Activated CD8-positive, alpha-beta memory T cell treated with anti-CD3 and anti-CD28 coated beads, Interleukin-2, amount 10 ng/mL, durations not matched to agents 7 days and 5 days (primary cell): ENCODE measurements around the gene AKAP8L. TPM values are rescaled to one million over a fixed set of nuclear protein-coding genes. Genes with fewer than 3 reads are reported as not detected.
"Not testable (repeated sequence)": the region's sequence is repeated elsewhere in the genome, so short reads cannot be mapped to it uniquely, and the experiment has no call there.

ENCODE experiments used
- ATAC-seq: fragments of 150-1000 bp; cut with Tn5 transposase; one replicate; pipeline ENCODE4 v1.10.0; 2021; ENCODE audit warnings: moderate library complexity
- CTCF ChIA-PET: fragments of 350-600 bp; sonication (Branson Sonifier 250); formaldehyde crosslinking; loops from one replicate; lab custom pipeline; 2021; ENCODE audit warnings: antibody characterized with exemption; lab: Charles Lee
- DNase-seq: peaks from one replicate; pipeline ENCODE4 v3.0.0-alpha.2; 2020
- H3K27ac Mint-ChIP-seq: one replicate; pipeline ENCODE4 v1.8.0; 2021; ENCODE audit warnings: mild to moderate bottlenecking, mixed read lengths
- H3K27me3 Mint-ChIP-seq: one replicate; pipeline ENCODE4 v1.8.0; 2021; ENCODE audit warnings: mixed read lengths
- H3K36me3 Mint-ChIP-seq: one replicate; pipeline ENCODE4 v1.8.0; 2021; ENCODE audit warnings: mild to moderate bottlenecking, mixed read lengths
- H3K4me1 Mint-ChIP-seq: one replicate; pipeline ENCODE4 v1.8.0; 2021; ENCODE audit warnings: mixed read lengths
- H3K4me3 Mint-ChIP-seq: one replicate; pipeline ENCODE4 v1.8.0; 2021; ENCODE audit warnings: mild to moderate bottlenecking, moderate library complexity, mixed read lengths
- H3K9me3 Mint-ChIP-seq: one replicate; pipeline ENCODE4 v1.8.0; 2022; ENCODE audit warnings: low read depth, mixed read lengths
- total RNA-seq, 2 experiments: library from RNA; stranded (reverse); gene quantifications; one replicate each; pipeline ENCODE4 v1.2.3, GENCODE V29; 2021

The AKAP8L gene
- total RNA-seq, 2 experiments from 2014 or later: 105 to 116 TPM

DNA sequence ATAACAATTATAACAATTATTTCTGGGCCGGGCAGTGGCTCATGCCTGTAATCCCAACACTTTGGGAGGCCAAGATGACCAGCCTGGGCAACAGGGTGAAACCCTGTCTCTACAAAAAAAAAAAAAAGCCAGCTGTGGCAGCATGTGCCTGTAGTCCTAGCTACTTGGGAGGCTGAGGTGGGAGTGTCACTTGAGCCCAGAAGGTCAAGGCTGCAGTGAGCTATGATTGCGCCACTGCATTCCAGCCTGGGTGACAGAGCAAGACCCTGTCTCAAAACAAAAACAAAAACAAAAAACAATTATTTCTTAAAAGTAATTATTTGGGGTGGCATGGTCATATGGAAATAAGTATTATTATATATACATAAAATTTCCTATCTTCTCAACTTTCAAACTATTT, 7.4 kb downstream of the AKAP8L start:
- peaks cover 15% of the 10 kb centered on the region for H3K36me3 Mint-ChIP-seq
- ATAC-seq, H3K9me3 Mint-ChIP-seq, CTCF ChIA-PET, H3K4me3 Mint-ChIP-seq, H3K27ac Mint-ChIP-seq, H3K27me3 Mint-ChIP-seq, DNase-seq: not testable (repeated sequence)
- H3K4me1 Mint-ChIP-seq: peaks cover 20% of the 10 kb centered on the region

DNA sequence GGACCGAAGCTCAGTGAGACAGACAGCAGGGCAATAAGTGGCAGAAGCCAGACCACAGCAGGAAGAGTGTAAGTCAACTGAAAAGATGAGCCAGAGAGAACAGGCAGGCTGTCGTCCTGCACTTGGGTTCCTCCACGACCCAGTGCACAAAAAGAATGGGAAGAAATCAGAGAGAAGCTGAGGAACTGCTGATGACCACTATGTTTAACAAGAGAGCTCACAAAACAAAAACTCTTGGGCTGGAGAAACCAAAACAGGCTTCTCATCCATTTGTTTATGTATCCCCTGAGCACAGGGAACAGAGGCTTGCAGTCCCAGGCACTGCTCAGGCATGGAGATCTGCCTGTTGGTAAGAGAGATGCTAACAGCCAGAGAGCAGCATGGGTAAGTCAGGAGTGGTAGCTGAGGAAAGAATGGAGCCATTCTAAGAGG, 14.0 kb downstream of the AKAP8L start:
- Mint-ChIP-seq H3K27me3 (no peaks in the 10 kb centered on the region), H3K4me1 (peaks cover 16% of the 10 kb centered on the region), H3K9me3 (no peaks in the 10 kb centered on the region), H3K4me3 (no peak overlapping the region), H3K36me3 (peaks cover 16% of the 10 kb centered on the region), H3K27ac (peak overlapping the region; percentile 58)
- DNase-seq: no peak
- ATAC-seq: peak; percentile 20
- CTCF ChIA-PET: interaction anchor here (1.0 kb wide), 1 partner anchor 14 kb away, joined by 5 read pairs; the partner anchor contains the start of gene AKAP8L

DNA sequence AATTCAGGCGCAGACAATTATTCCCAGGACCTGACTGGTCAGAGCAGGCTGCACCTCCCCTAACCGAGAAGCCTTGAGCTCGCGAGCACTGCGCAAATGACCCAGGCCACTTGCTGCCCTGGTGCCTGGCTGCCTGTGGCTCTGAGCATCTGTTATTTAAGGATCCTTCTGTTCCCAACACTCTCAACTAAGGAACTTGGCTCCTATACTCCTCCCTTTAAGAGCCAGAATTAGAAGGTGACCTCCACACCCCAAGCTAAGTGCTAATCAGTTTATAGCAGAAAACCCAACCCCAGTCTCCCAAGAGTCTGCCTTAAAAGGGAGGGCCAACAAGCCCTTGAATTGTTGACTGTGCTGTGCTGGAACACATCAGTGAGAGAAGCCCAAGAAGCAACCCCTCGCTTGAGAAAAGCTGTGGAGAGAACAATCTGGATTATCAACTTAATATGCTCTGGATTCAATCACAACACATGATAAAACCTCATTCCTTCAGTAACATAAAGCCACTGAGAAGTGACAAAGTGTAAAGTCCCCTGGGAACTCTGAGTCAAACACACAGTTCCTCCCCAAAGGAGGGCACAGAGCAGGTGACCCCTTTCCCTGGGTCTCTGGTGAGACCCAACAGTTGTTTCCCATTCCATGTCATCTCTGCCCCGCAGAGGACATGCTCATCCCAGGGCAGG, 14.6 kb downstream of the AKAP8L start:
- Mint-ChIP-seq H3K27ac (no peak overlapping the region), H3K36me3 (peaks cover 15% of the 10 kb centered on the region), H3K9me3 (no peaks in the 10 kb centered on the region), H3K27me3 (no peaks in the 10 kb centered on the region), H3K4me3 (no peak overlapping the region), H3K4me1 (peaks cover 12% of the 10 kb centered on the region)
- no peak for ATAC-seq
- no peak for DNase-seq
- CTCF ChIA-PET: no interaction called here

DNA sequence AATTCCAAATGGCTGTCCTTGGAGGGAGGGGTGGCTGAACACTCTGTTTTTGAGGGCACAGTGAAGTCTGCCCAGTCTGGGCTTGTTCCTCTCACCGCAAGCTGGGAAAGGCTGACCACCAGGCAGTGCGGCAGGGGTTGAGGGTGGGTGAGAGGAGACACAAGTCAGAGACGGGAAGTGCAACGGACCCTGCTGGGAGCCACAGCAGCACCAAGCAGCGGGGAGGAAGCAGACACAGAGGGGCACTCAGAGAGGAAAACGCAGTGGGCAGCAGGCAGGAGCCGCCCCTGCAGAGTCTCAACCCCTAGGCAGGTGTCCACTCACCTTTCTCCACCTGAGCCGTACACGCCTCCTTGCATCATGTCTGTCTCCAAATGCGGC, 15.6 kb downstream of the AKAP8L start:
- Mint-ChIP-seq H3K27ac (no peak overlapping the region), H3K9me3 (no peaks in the 10 kb centered on the region), H3K4me3 (no peak overlapping the region), H3K4me1 (peaks cover 12% of the 10 kb centered on the region), H3K27me3 (no peaks in the 10 kb centered on the region), H3K36me3 (peaks cover 13% of the 10 kb centered on the region)
- ATAC-seq: no peak
- CTCF ChIA-PET: no interaction called here
- DNase-seq: no peak

DNA sequence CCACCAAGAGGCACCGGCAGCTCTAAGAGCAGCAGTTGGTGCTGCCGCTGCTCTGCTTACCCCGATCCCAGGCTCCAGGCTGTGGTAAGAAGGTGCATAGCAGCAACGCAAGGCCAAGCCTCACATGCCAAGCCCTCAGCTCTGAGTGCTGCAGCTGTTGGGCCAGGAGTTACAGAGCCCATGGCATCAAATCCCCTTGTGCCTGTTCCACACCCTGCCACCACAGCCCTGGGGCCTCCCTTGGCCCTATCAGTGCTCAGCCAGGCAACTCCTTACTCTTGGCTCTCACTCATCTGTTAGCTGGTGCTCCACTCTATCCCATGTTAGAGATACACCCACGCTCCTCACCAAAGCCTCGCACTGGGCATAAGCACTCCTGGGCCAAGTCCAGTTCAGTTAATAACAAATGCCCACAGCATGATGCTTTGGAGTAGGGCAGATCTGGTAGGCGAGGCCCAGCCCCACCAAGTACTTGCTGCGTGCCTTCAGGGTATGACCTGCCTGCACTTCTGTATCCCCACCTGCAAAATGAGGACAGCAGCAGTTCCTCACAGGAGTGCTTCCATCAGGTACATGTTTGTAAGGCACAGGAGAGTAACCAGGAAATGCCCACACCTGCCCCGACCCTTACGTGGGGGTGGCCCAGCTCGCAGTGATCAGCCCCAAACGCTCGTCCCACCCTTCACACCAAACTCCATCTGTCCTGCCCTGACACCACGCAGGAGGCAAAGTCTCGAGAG, 16.2 kb downstream of the AKAP8L start:
- DNase-seq: no peak
- Mint-ChIP-seq H3K36me3 (peaks cover 17% of the 10 kb centered on the region), H3K4me3 (no peak overlapping the region), H3K27me3 (no peaks in the 10 kb centered on the region), H3K4me1 (peaks cover 7% of the 10 kb centered on the region), H3K9me3 (no peaks in the 10 kb centered on the region), H3K27ac (no peak overlapping the region)
- CTCF ChIA-PET: interaction anchor here (1.4 kb wide), 1 partner anchor 17 kb away, joined by 3 read pairs; the partner anchor contains the start of gene AKAP8L
- no peak for ATAC-seq

DNA sequence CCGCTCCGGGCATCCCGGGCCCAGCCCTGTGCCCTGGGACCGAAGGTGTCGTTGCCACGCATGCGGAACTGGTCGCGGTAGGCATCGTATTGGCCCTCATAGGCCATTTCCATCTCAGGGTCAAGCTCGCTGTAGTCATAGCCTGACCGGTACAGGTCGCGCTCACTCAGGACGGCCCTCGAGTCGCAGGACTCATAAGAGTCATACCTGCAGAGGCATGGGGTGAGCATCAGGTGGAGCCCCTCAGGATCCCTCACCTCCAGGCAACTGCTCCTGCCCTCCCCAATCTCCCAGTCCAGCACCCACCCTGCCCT, 17.4 kb downstream of the AKAP8L start:
- DNase-seq: no peak
- Mint-ChIP-seq H3K36me3 (peaks cover 27% of the 10 kb centered on the region), H3K27me3 (no peaks in the 10 kb centered on the region), H3K27ac (no peak overlapping the region), H3K4me3 (no peak overlapping the region), H3K9me3 (no peaks in the 10 kb centered on the region), H3K4me1 (peaks cover 7% of the 10 kb centered on the region)
- CTCF ChIA-PET: interaction anchor here (1.4 kb wide), 1 partner anchor 18 kb away, joined by 3 read pairs; the partner anchor contains the start of gene AKAP8L
- ATAC-seq: no peak

DNA sequence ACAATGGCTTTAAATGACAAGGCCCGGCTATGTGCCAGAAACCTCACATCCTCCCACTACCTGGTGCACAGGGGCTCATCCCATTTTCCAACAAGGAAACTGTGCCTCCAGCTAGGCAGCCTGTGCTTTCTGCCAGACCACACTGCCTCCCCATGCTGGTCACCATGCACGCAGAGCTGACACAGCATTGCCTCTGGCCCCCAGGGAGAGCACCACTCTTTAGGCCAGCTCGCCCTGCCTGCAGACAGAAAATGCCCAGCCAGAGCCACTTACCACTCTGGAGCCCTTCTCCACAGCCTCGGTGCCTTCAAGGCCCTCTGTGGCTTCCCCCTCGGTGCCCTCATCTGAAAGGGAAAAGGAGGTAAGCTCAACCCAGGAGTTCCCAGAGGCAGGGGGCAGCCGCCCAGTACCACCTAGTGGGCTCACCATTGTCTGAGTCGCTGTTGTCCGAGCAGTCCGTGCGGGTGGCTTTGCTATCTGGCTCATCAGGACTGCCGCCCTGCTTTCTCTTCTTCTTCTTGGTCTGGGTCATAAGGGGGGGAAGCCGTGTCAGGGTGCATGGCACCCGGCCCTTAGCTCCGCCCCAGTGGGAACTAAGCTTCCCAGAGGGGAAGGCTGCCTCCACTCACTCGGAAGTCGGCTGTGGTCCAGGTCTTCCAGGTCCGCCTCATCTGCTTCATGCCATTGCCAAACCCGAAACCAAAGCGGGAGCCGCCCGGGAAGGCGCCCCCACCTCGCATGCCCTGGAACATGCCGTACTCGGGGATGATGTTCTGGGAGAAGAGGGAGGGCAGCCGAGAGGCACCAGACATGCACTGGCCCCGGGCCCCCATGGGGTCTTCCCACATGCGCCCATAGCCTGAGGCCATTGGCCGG, 18.0 kb downstream of the AKAP8L start:
- Mint-ChIP-seq H3K9me3 (no peaks in the 10 kb centered on the region), H3K4me1 (peaks cover 7% of the 10 kb centered on the region), H3K27ac (no peak overlapping the region), H3K4me3 (no peak overlapping the region), H3K27me3 (no peaks in the 10 kb centered on the region), H3K36me3 (peaks cover 30% of the 10 kb centered on the region)
- DNase-seq: no peak
- CTCF ChIA-PET: interaction anchor here (1.4 kb wide), 1 partner anchor 18 kb away, joined by 3 read pairs; the partner anchor contains the start of gene AKAP8L
- no peak for ATAC-seq

DNA sequence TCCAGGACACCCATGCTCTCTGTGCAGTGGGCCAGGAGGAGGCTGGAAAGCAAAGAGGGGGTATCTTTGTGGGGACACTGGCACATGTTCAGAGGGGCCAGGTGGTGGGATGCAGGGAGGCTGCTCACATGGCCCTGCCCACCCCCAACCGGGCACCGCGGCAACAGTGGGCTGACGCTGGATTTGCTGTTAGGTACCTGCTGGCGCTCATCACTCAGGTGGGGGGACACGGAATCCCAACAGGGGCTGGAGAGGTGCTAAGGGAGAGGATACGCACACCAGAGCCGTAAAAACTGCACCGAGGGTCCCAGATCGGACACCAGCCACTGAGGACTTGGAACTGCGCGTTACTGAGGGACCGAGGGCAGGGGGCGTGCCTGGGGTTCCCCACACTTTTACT, 19.2 kb downstream of the AKAP8L start:
- DNase-seq: no peak
- peaks cover 2% of the 10 kb centered on the region for H3K4me1 Mint-ChIP-seq
- H3K4me3 Mint-ChIP-seq: no peak overlapping the region
- H3K9me3 Mint-ChIP-seq: no peaks in the 10 kb centered on the region
- H3K36me3 Mint-ChIP-seq: peaks cover 29% of the 10 kb centered on the region
- H3K27ac Mint-ChIP-seq: no peak overlapping the region
- no peaks in the 10 kb centered on the region for H3K27me3 Mint-ChIP-seq
- no peak for ATAC-seq
- CTCF ChIA-PET: no interaction called here

DNA sequence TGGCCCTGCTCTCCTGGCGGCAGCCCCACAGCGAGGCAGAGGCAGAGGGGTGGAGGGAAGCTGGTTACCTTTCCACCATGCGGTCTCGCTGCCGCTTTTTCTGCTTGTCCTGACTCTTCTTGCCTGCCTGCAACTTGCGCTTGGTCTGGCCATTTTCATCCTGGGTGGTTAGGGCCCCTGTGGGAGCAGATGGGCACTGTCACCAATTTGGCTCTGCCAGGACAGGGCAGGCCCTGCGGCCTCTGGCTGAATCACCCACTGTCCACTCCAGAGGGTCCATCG, 19.6 kb downstream of the AKAP8L start:
- Mint-ChIP-seq H3K36me3 (peaks cover 30% of the 10 kb centered on the region), H3K4me1 (no peaks in the 10 kb centered on the region), H3K27me3 (no peaks in the 10 kb centered on the region), H3K4me3 (no peak overlapping the region), H3K9me3 (no peaks in the 10 kb centered on the region), H3K27ac (no peak overlapping the region)
- CTCF ChIA-PET: no interaction called here
- DNase-seq: no peak
- no peak for ATAC-seq

DNA sequence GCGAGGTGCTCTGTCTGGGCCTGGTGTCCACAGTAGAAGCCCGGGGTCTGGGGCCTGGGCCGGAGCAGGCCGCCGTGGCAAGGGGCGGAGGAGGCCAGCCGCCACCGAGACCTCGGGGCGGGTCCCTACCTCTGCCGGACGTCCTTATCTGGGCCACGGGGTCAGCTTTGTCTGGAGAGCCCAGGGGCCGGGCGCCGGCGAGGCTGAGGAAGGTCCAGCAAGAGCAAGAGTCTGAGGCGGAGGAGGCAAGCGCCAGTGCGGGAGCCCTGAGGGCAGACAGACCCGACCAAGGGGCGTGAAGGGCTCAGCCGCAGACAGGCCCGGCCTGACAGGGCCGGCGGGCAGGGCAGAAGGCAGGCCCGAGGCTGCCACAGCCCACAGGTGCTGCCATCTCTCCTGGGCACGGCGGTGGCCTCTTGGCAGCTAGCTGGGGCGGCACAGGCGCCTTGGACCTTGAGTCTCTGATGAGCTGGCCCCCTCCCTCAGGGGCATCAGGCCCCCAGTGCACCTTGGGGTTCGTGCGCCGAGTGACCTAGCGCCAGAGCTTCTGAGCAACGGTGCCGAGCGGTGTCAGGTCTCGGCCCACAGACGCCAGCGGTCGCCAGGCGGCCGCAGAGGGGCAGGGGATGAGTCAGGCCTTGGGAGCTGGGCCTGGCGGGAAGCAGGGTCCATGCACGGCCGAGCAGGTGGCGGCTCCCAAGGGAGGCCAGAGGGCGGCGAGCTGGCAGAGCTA, 20.1 kb downstream of the AKAP8L start:
- Mint-ChIP-seq H3K4me1 (no peaks in the 10 kb centered on the region), H3K27me3 (no peaks in the 10 kb centered on the region), H3K9me3 (no peaks in the 10 kb centered on the region), H3K27ac (no peak overlapping the region), H3K4me3 (no peak overlapping the region), H3K36me3 (peaks cover 35% of the 10 kb centered on the region)
- no peak for ATAC-seq
- no peak for DNase-seq
- CTCF ChIA-PET: no interaction called here

DNA sequence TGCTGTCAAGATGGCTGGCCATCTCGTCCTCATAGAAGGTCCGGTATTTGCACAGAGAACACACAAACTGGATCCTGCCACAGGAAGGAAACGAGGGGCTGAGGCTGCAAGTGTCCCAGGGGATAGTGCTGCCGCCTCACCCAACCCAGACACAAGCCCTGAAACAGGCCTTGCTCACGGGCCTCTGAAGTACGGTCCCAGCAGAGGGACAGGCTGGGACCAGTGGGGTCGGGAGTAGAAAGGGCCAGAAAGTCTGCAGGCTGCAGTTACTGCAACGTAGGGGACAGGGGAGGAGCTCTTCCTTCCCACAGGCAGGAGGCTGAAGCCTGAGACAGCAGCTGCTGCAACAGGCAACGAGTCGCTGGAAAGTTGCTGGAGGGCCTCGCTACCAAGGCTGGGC, 21.0 kb downstream of the AKAP8L start:
- DNase-seq (no peak), ATAC-seq (no peak)
- H3K27me3 Mint-ChIP-seq: no peaks in the 10 kb centered on the region
- H3K4me1 Mint-ChIP-seq: no peaks in the 10 kb centered on the region
- no peak overlapping the region for H3K4me3 Mint-ChIP-seq
- H3K27ac Mint-ChIP-seq: no peak overlapping the region
- CTCF ChIA-PET: interaction anchor here (1.0 kb wide), 1 partner anchor 21 kb away, joined by 4 read pairs; the partner anchor contains the start of gene AKAP8L
- no peaks in the 10 kb centered on the region for H3K9me3 Mint-ChIP-seq
- H3K36me3 Mint-ChIP-seq: peaks cover 43% of the 10 kb centered on the region

DNA sequence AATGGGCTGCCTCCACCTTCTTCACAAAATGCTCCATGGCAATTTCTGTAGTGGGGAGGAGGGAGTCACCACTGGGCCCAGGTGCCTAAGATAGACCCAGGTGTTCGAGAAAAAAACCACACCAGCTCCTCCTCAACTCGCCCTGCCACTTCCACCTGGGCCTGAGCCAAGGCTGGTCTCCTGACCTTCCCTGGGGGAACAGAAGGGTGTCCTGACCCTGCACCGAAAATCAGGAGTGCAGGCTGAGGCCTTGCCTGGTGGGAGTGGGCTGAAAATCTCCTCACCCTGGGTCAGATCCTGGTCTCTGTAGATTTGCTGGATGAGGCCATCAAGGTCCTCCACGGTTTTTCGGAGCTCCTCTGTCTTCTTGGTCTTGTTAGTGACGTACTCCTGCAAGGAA, 21.6 kb downstream of the AKAP8L start:
- DNase-seq: no peak
- Mint-ChIP-seq H3K27me3 (no peaks in the 10 kb centered on the region), H3K9me3 (no peaks in the 10 kb centered on the region), H3K4me3 (no peak overlapping the region), H3K36me3 (peaks cover 43% of the 10 kb centered on the region), H3K27ac (no peak overlapping the region), H3K4me1 (no peaks in the 10 kb centered on the region)
- CTCF ChIA-PET: interaction anchor here (1.0 kb wide), 1 partner anchor 22 kb away, joined by 4 read pairs; the partner anchor contains the start of gene AKAP8L
- ATAC-seq: no peak

DNA sequence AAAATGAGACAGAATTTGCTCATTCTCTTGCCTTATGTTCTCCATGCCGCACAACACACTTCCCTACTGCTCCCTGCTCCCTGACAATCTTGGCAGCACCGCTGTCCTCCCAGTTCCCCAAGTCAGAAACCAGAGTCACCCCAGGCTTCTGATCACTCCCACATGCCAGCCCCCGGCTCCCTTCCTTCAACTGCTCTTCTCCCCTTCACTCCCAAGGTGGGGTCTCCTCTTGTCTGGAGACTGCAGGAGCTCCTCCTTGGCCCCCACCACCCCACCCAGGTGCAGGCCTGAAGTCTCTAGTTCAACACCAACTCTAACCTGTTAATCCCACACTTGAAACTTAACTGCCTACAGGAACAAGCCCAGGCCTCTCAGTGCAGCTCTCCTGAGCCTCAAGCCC, 22.4 kb downstream of the AKAP8L start:
- no peaks in the 10 kb centered on the region for H3K9me3 Mint-ChIP-seq
- no peak overlapping the region for H3K4me3 Mint-ChIP-seq
- no peak for ATAC-seq
- no peak overlapping the region for H3K27ac Mint-ChIP-seq
- no peaks in the 10 kb centered on the region for H3K27me3 Mint-ChIP-seq
- CTCF ChIA-PET: interaction anchor here (0.7 kb wide), 1 partner anchor 13 kb away, joined by 3 read pairs; no protein-coding TSS in a partner anchor
- no peak for DNase-seq
- peaks cover 46% of the 10 kb centered on the region for H3K36me3 Mint-ChIP-seq
- H3K4me1 Mint-ChIP-seq: no peaks in the 10 kb centered on the region
